ENCODE data around the gene A3GALT2.

DNA sequence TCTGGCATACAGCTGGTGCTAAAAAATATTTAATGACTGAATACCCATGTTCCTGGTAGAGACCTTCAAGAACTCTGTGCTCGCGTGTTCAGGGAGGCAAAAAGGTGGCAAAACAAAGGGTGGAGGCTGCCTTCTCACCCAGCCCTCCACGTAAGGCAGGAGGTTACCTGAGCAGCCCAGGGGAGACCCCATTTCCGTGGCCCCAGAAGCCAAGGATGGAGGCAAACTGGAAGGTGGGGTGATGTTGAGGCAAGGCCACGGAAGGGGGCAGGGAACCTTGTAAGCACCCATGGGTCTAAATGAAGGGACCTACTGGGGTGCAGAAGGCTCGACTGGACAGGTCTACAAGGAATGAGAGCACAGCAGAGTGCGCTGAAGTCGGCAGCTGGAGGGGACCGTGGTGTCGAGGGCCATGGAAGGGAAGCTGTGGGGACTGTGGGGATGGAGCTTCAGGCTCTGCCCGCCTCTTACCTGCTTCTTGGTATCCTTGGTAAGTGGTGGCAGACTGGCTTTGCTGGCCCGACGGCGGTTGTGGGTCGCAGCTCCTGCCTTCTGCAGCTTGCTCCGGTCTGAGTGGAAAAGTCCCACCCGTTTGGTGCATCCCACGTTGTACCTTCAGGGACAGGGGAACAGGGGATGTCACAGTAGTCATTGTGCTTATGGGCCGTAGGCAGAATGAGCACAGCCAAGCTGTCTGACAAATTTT, 8.9 kb upstream of the A3GALT2 start:
- TF ChIP-seq, protein P1, sequence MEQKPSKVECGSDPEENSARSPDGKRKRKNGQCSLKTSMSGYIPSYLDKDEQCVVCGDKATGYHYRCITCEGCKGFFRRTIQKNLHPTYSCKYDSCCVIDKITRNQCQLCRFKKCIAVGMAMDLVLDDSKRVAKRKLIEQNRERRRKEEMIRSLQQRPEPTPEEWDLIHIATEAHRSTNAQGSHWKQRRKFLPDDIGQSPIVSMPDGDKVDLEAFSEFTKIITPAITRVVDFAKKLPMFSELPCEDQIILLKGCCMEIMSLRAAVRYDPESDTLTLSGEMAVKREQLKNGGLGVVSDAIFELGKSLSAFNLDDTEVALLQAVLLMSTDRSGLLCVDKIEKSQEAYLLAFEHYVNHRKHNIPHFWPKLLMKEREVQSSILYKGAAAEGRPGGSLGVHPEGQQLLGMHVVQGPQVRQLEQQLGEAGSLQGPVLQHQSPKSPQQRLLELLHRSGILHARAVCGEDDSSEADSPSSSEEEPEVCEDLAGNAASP (IDR thresholded peaks at IDR 0.05), result no peak
- TF ChIP-seq USF2 (CRISPR knock-in tag; IDR thresholded peaks at IDR 0.05) (no peak), PTBP1 (IDR thresholded peaks at IDR 0.05; ENCODE audit: low read depth, low read length) (no peak)
- TF ChIP-seq, protein P2, sequence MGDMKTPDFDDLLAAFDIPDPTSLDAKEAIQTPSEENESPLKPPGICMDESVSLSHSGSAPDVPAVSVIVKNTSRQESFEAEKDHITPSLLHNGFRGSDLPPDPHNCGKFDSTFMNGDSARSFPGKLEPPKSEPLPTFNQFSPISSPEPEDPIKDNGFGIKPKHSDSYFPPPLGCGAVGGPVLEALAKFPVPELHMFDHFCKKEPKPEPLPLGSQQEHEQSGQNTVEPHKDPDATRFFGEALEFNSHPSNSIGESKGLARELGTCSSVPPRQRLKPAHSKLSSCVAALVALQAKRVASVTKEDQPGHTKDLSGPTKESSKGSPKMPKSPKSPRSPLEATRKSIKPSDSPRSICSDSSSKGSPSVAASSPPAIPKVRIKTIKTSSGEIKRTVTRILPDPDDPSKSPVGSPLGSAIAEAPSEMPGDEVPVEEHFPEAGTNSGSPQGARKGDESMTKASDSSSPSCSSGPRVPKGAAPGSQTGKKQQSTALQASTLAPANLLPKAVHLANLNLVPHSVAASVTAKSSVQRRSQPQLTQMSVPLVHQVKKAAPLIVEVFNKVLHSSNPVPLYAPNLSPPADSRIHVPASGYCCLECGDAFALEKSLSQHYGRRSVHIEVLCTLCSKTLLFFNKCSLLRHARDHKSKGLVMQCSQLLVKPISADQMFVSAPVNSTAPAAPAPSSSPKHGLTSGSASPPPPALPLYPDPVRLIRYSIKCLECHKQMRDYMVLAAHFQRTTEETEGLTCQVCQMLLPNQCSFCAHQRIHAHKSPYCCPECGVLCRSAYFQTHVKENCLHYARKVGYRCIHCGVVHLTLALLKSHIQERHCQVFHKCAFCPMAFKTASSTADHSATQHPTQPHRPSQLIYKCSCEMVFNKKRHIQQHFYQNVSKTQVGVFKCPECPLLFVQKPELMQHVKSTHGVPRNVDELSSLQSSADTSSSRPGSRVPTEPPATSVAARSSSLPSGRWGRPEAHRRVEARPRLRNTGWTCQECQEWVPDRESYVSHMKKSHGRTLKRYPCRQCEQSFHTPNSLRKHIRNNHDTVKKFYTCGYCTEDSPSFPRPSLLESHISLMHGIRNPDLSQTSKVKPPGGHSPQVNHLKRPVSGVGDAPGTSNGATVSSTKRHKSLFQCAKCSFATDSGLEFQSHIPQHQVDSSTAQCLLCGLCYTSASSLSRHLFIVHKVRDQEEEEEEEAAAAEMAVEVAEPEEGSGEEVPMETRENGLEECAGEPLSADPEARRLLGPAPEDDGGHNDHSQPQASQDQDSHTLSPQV (IDR thresholded peaks at IDR 0.05), result no peak
- TF ChIP-seq, protein P3, sequence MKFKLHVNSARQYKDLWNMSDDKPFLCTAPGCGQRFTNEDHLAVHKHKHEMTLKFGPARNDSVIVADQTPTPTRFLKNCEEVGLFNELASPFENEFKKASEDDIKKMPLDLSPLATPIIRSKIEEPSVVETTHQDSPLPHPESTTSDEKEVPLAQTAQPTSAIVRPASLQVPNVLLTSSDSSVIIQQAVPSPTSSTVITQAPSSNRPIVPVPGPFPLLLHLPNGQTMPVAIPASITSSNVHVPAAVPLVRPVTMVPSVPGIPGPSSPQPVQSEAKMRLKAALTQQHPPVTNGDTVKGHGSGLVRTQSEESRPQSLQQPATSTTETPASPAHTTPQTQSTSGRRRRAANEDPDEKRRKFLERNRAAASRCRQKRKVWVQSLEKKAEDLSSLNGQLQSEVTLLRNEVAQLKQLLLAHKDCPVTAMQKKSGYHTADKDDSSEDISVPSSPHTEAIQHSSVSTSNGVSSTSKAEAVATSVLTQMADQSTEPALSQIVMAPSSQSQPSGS (CRISPR knock-in tag; IDR thresholded peaks at IDR 0.05), result no peak
